ENCODE data around the gene FCGBP.
"Not testable (repeated sequence)": the region's sequence is repeated elsewhere in the genome, so short reads cannot be mapped to it uniquely, and the experiment has no call there.

- TF ChIP-seq, protein P1, sequence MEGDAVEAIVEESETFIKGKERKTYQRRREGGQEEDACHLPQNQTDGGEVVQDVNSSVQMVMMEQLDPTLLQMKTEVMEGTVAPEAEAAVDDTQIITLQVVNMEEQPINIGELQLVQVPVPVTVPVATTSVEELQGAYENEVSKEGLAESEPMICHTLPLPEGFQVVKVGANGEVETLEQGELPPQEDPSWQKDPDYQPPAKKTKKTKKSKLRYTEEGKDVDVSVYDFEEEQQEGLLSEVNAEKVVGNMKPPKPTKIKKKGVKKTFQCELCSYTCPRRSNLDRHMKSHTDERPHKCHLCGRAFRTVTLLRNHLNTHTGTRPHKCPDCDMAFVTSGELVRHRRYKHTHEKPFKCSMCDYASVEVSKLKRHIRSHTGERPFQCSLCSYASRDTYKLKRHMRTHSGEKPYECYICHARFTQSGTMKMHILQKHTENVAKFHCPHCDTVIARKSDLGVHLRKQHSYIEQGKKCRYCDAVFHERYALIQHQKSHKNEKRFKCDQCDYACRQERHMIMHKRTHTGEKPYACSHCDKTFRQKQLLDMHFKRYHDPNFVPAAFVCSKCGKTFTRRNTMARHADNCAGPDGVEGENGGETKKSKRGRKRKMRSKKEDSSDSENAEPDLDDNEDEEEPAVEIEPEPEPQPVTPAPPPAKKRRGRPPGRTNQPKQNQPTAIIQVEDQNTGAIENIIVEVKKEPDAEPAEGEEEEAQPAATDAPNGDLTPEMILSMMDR (IDR thresholded peaks at IDR 0.05): not testable (repeated sequence)
- TF ChIP-seq POLR2A, EP300 (IDR thresholded peaks at IDR 0.05): not testable (repeated sequence)
Measured at GRCh38 chr19:39892506-39892902, 41.9 kb downstream of the FCGBP start.
